HG03342 (cell line): Measurements from ENCODE around the gene SLC4A4.

Experiments
- ATAC-seq: cut with Tn5 transposase; IDR thresholded peaks from one replicate; pipeline ENCODE4 v1.9.1; 2021; ENCODE audit warnings: mild to moderate bottlenecking, moderate library complexity; ENCODE audit not compliant: unreplicated experiment

Gene SLC4A4

GRCh38 chr4:71356924-71357663 is 18.3 kb downstream of the SLC4A4 start:
- ATAC-seq, result no peak

GRCh38 chr4:71360844-71361243 is 22.0 kb downstream of the SLC4A4 start:
- no peak for ATAC-seq

GRCh38 chr4:71361476-71361875 is 22.7 kb downstream of the SLC4A4 start:
- ATAC-seq, result no peak

- no peak for ATAC-seq
Observed at GRCh38 chr4:71366766-71367165, 27.9 kb downstream of the SLC4A4 start.

GRCh38 chr4:71367546-71367945 is 28.7 kb downstream of the SLC4A4 start:
- no peak for ATAC-seq

- no peak for ATAC-seq
Observed at GRCh38 chr4:71368906-71369305, 30.1 kb downstream of the SLC4A4 start.

GRCh38 chr4:71369536-71369935 is 30.7 kb downstream of the SLC4A4 start:
- ATAC-seq, result no peak

- ATAC-seq, result no peak
Observed at GRCh38 chr4:71375494-71375893, 36.7 kb downstream of the SLC4A4 start.

GRCh38 chr4:71377561-71377960 is 38.7 kb downstream of the SLC4A4 start:
- ATAC-seq, result no peak

- ATAC-seq, result no peak
Observed at GRCh38 chr4:71379126-71379525, 40.3 kb downstream of the SLC4A4 start.

GRCh38 chr4:71380788-71381187 is 42.0 kb downstream of the SLC4A4 start:
- no peak for ATAC-seq

- no peak for ATAC-seq
Observed at GRCh38 chr4:71382125-71382899, 43.5 kb downstream of the SLC4A4 start.

- ATAC-seq, result no peak
Observed at GRCh38 chr4:71382900-71383560, 44.2 kb downstream of the SLC4A4 start.

- ATAC-seq, result no peak
Observed at GRCh38 chr4:71383984-71384383, 45.2 kb downstream of the SLC4A4 start.

GRCh38 chr4:71389149-71389827 is 50.5 kb downstream of the SLC4A4 start:
- no peak for ATAC-seq

- no peak for ATAC-seq
Observed at GRCh38 chr4:71392109-71392508, 53.3 kb downstream of the SLC4A4 start.

GRCh38 chr4:71396382-71396781 is 57.6 kb downstream of the SLC4A4 start:
- ATAC-seq, result no peak

GRCh38 chr4:71400810-71401209 is 62.0 kb downstream of the SLC4A4 start:
- ATAC-seq, result no peak

GRCh38 chr4:71402616-71403015 is 63.8 kb downstream of the SLC4A4 start:
- ATAC-seq, result no peak

GRCh38 chr4:71404049-71404448 is 65.2 kb downstream of the SLC4A4 start:
- no peak for ATAC-seq

- ATAC-seq, result no peak
Observed at GRCh38 chr4:71405791-71406190, 67.0 kb downstream of the SLC4A4 start.
